ENCODE results near the gene OR4F6.

Gene OR4F6

GRCh38 chr15:101803676-101804075 lies 367 bp downstream of the OR4F6 start:
- no peak overlapping the region for H3K4me3 ChIP-seq (ENCODE audit: low read depth, low read length)
- TF ChIP-seq, protein P1, sequence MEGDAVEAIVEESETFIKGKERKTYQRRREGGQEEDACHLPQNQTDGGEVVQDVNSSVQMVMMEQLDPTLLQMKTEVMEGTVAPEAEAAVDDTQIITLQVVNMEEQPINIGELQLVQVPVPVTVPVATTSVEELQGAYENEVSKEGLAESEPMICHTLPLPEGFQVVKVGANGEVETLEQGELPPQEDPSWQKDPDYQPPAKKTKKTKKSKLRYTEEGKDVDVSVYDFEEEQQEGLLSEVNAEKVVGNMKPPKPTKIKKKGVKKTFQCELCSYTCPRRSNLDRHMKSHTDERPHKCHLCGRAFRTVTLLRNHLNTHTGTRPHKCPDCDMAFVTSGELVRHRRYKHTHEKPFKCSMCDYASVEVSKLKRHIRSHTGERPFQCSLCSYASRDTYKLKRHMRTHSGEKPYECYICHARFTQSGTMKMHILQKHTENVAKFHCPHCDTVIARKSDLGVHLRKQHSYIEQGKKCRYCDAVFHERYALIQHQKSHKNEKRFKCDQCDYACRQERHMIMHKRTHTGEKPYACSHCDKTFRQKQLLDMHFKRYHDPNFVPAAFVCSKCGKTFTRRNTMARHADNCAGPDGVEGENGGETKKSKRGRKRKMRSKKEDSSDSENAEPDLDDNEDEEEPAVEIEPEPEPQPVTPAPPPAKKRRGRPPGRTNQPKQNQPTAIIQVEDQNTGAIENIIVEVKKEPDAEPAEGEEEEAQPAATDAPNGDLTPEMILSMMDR (IDR thresholded peaks at IDR 0.05; ENCODE audit: low read depth, low read length, missing control alignments), result no peak
- DNase-seq (ENCODE audit: low read depth), result no peak

DNA sequence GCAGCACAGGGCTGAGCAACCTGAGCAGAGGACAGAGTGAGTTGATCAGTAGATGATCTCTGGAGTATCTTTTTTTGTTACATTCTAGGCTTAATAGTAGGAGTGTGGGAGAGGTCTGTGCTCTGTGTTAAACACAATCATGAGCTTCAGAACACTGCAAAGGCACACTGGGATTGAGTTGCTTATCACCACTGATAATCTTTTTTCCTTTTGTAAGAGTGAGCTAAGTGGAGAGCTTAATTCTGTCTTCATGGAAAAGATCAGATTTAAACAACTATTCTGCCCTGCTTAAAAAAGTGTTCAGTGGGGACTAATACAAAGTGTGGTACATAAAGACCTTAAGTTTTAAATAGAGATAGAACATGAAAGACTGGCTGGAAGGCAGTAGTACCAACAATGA lies 1.1 kb downstream of the OR4F6 start:
- no peak for DNase-seq (ENCODE audit: low read depth)
- no peak overlapping the region for H3K4me3 ChIP-seq (ENCODE audit: low read depth, low read length)
- TF ChIP-seq, protein P1 (IDR thresholded peaks at IDR 0.05; ENCODE audit: low read depth, low read length, missing control alignments), result no peak

GRCh38 chr15:101804941-101805340 lies 1.6 kb downstream of the OR4F6 start:
- DNase-seq (ENCODE audit: low read depth), result no peak
- no peak overlapping the region for H3K4me3 ChIP-seq (ENCODE audit: low read depth, low read length)
- TF ChIP-seq, protein P1 (IDR thresholded peaks at IDR 0.05; ENCODE audit: low read depth, low read length, missing control alignments), result no peak

DNA sequence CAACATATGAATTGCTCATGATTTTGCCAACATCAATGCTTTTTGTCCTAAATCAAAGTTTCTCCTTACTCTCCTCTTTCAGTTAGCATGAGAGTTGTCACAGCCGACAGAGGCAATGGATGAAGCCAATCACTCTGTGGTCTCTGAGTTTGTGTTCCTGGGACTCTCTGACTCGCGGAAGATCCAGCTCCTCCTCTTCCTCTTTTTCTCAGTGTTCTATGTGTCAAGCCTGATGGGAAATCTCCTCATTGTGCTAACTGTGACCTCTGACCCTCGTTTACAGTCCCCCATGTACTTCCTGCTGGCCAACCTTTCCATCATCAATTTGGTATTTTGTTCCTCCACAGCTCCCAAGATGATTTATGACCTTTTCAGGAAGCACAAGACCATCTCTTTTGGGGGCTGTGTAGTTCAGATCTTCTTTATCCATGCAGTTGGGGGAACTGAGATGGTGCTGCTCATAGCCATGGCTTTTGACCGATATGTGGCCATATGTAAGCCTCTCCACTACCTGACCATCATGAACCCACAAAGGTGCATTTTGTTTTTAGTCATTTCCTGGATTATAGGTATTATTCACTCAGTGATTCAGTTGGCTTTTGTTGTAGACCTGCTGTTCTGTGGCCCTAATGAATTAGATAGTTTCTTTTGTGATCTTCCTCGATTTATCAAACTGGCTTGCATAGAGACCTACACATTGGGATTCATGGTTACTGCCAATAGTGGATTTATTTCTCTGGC lies 2.5 kb downstream of the OR4F6 start:
- DNase-seq (ENCODE audit: low read depth), result no peak
- TF ChIP-seq, protein P1 (IDR thresholded peaks at IDR 0.05; ENCODE audit: low read depth, low read length, missing control alignments), result no peak
- H3K4me3 ChIP-seq (ENCODE audit: low read depth, low read length), result no peak overlapping the region

- H3K4me3 ChIP-seq (ENCODE audit: low read depth, low read length), result no peak overlapping the region
- no peak for DNase-seq (ENCODE audit: low read depth)
- TF ChIP-seq, protein P1 (IDR thresholded peaks at IDR 0.05; ENCODE audit: low read depth, low read length, missing control alignments), result no peak
These were observed 4.1 kb downstream of the OR4F6 start for GRCh38 chr15:101807345-101807945.

DNA sequence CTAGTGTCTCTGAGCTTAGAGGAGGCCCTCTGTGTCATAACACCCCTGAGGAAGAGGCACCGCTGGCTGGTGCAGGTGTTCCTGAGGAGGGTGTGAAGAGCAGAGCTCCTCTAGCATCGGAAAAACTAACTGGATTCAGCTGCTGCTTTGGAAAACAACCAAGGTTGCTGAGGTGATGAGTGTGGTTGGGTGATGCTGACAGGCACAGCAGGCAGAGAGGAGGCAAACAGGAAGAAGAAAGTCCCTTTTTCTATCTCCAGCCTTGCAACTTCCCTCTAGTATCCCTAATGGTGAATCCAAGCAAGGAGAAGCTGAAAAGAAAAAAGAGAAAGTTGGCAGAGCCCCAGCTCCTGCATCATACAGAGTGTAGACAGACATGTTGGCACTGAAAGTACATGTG lies 4.9 kb downstream of the OR4F6 start:
- TF ChIP-seq, protein P1 (IDR thresholded peaks at IDR 0.05; ENCODE audit: low read depth, low read length, missing control alignments), result no peak
- H3K4me3 ChIP-seq (ENCODE audit: low read depth, low read length), result no peak overlapping the region
- DNase-seq (ENCODE audit: low read depth), result no peak

GRCh38 chr15:101810456-101810855 lies 7.1 kb downstream of the OR4F6 start:
- TF ChIP-seq, protein P1 (IDR thresholded peaks at IDR 0.05; ENCODE audit: low read depth, low read length, missing control alignments), result no peak
- DNase-seq (ENCODE audit: low read depth), result no peak
- H3K4me3 ChIP-seq (ENCODE audit: low read depth, low read length), result no peak overlapping the region
